Ishikawa (cell line): ENCODE results near the gene OBP2B.

Source experiments
- CEBPB ChIP-seq: IDR thresholded peaks from 2 replicates; pipeline ENCODE4 v1.6.1; 2012
- CREB1 ChIP-seq: IDR thresholded peaks from 2 replicates; pipeline ENCODE4 v1.6.1; 2012; ENCODE audit warnings: low read depth
- EGR1 ChIP-seq: IDR thresholded peaks from 2 replicates; pipeline ENCODE4 v1.6.1; 2012
- EP300 ChIP-seq: IDR thresholded peaks from 2 replicates; pipeline ENCODE4 v1.6.1; 2012; ENCODE audit warnings: borderline replicate concordance
- FOXM1 ChIP-seq: IDR thresholded peaks from 2 replicates; pipeline ENCODE4 v1.6.1; 2012; ENCODE audit warnings: low read depth, borderline replicate concordance
- NFIC ChIP-seq: IDR thresholded peaks from 2 replicates; pipeline ENCODE4 v1.6.1; 2012
- RAD21 ChIP-seq: IDR thresholded peaks from 2 replicates; pipeline ENCODE4 v1.6.1; 2012; ENCODE audit warnings: low read depth
- TAF1 ChIP-seq: IDR thresholded peaks from 2 replicates; pipeline ENCODE4 v1.6.1; 2012; ENCODE audit warnings: low read depth, mild to moderate bottlenecking
- TCF12 ChIP-seq: IDR thresholded peaks from 2 replicates; pipeline ENCODE4 v1.6.1; 2012; ENCODE audit warnings: low read depth
- YY1 ChIP-seq: IDR thresholded peaks from 2 replicates; pipeline ENCODE4 v1.6.1; 2012; ENCODE audit warnings: low read depth
- TF ChIP-seq, protein P1 (sequence below): IDR thresholded peaks from 2 replicates; pipeline ENCODE4 v1.6.1; 2012; ENCODE audit warnings: low read depth, mild to moderate bottlenecking
- TF ChIP-seq, protein P2 (sequence below): IDR thresholded peaks from 2 replicates; pipeline ENCODE4 v1.6.1; 2012

DNA sequence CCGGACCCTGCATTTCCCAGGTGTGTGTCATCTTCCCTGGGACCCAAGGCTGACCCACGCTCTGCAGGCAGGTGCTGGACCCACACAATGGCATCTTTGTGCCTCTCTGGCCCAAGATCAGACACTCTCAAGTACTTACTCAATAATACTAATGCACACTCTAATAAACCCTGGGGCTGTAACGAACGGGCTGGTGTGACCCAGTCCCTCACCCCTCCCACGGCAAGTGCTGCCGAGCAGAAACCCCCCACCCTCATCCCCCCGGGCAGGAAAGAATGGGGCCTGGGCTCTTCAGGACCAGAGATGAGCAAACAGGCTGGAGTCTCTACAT, 1.1 kb upstream of the OBP2B start:
- TF ChIP-seq, protein P1, sequence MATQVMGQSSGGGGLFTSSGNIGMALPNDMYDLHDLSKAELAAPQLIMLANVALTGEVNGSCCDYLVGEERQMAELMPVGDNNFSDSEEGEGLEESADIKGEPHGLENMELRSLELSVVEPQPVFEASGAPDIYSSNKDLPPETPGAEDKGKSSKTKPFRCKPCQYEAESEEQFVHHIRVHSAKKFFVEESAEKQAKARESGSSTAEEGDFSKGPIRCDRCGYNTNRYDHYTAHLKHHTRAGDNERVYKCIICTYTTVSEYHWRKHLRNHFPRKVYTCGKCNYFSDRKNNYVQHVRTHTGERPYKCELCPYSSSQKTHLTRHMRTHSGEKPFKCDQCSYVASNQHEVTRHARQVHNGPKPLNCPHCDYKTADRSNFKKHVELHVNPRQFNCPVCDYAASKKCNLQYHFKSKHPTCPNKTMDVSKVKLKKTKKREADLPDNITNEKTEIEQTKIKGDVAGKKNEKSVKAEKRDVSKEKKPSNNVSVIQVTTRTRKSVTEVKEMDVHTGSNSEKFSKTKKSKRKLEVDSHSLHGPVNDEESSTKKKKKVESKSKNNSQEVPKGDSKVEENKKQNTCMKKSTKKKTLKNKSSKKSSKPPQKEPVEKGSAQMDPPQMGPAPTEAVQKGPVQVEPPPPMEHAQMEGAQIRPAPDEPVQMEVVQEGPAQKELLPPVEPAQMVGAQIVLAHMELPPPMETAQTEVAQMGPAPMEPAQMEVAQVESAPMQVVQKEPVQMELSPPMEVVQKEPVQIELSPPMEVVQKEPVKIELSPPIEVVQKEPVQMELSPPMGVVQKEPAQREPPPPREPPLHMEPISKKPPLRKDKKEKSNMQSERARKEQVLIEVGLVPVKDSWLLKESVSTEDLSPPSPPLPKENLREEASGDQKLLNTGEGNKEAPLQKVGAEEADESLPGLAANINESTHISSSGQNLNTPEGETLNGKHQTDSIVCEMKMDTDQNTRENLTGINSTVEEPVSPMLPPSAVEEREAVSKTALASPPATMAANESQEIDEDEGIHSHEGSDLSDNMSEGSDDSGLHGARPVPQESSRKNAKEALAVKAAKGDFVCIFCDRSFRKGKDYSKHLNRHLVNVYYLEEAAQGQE, result no peak
- TF ChIP-seq TAF1 (no peak), NFIC (no peak), CEBPB (no peak), TCF12 (no peak), FOXM1 (no peak), EGR1 (no peak), CREB1 (no peak), YY1 (no peak), RAD21 (no peak), EP300 (no peak)
- TF ChIP-seq, protein P2, sequence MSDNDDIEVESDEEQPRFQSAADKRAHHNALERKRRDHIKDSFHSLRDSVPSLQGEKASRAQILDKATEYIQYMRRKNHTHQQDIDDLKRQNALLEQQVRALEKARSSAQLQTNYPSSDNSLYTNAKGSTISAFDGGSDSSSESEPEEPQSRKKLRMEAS, result no peak
